GM12878 (cell line): ENCODE measurements around the gene NIBAN1. TPM values are rescaled to one million over a fixed set of nuclear protein-coding genes. Genes with fewer than 3 reads are reported as not detected.

Experiments
- ATAC-seq: fragments of 200-7000 bp; cut with Tn5 transposase; 3 replicates; pipeline ENCODE4 v1.9.1; 2020; ENCODE audit warnings: mild to moderate bottlenecking, moderate library complexity
- BruUV-seq: library from RNA; stranded (reverse); fragments of 400-500 nt; replicated peaks from 2 replicates; lab custom pipeline; 2021; lab: Mats Ljungman, UMichigan
- CTCF ChIA-PET: fragments of 300-600 bp; sonication (Branson Sonifier 250); formaldehyde crosslinking; extraction: SDS; loops from one replicate; lab custom pipeline; 2021; ENCODE audit warnings: inconsistent platforms; lab: Yijun Ruan, JAX
- POLR2A ChIA-PET: fragments of 350-600 bp; formaldehyde crosslinking; extraction: SDS; loops from one replicate; lab custom pipeline; 2021; ENCODE audit warnings: inconsistent platforms; lab: Charles Lee
- RAD21 ChIA-PET: fragments of 300-600 bp; sonication (Branson Sonifier 250); formaldehyde crosslinking; loops from one replicate; lab custom pipeline; 2023; ENCODE audit warnings: antibody characterized with exemption; ENCODE audit not compliant: unreplicated experiment; lab: Charles Lee
- SMC1A ChIA-PET: fragments of 300-600 bp; sonication (Branson Sonifier 250); formaldehyde crosslinking; loops from one replicate; lab custom pipeline; 2023; ENCODE audit not compliant: unreplicated experiment, uncharacterized antibody; lab: Charles Lee
- DNase-seq: peaks from one replicate; pipeline ENCODE4 v3.0.0-alpha.2; 2011; ENCODE audit warnings: low read depth, low spot score
- FAIRE-seq: peaks from 3 replicates; lab custom pipeline; 2011; peaks lifted over from hg19 to GRCh38; lab: Jason Lieb, UNC
- H2AFZ ChIP-seq: 2 replicates; pipeline ENCODE4 v1.6.0; 2011; ENCODE audit warnings: low read depth, low read length, control low read depth; ENCODE audit not compliant: control insufficient read depth
- H3K27ac ChIP-seq: 2 replicates; pipeline ENCODE4 v1.5.1; 2011; ENCODE audit warnings: control low read depth; ENCODE audit not compliant: control insufficient read depth, insufficient read depth
- H3K27me3 ChIP-seq, 2 experiments: replicated peaks in 1 of 2; 2 replicates each; pipeline versions ENCODE4 v1.6.0 to v1.6.1; 2011; ENCODE audit warnings: low read length in 1 of 2; ENCODE audit not compliant: control insufficient read depth in 2 of 2, insufficient read depth in 2 of 2
- H3K36me3 ChIP-seq, 2 experiments: 2 replicates each; pipeline ENCODE4 v1.5.1; 2011; ENCODE audit warnings: low read length in 1 of 2; ENCODE audit not compliant: control insufficient read depth in 2 of 2, insufficient read depth in 2 of 2
- H3K4me1 ChIP-seq: 2 replicates; pipeline ENCODE4 v1.6.1; 2011; ENCODE audit warnings: mild to moderate bottlenecking, low read length, moderate library complexity, mixed read lengths; ENCODE audit not compliant: control insufficient read depth, insufficient read depth
- H3K4me2 ChIP-seq: 2 replicates; pipeline ENCODE4 v1.6.0; 2011; ENCODE audit warnings: control low read depth; ENCODE audit not compliant: control insufficient read depth, insufficient read depth
- H3K4me3 ChIP-seq: fragments of 200-600 bp; sonication (generic); 2 replicates; pipeline ENCODE4 v1.5.1; 2016
- H3K79me2 ChIP-seq: 2 replicates; pipeline ENCODE4 v1.6.0; 2011; ENCODE audit warnings: low read length; ENCODE audit not compliant: control insufficient read depth, insufficient read depth
- H3K9ac ChIP-seq: 2 replicates; pipeline ENCODE4 v1.8.0; 2011; ENCODE audit warnings: low read length, control low read depth, mixed read lengths; ENCODE audit not compliant: control insufficient read depth, insufficient read depth
- H3K9me3 ChIP-seq: replicated peaks from 3 replicates; pipeline ENCODE4 v1.5.1; 2011; ENCODE audit warnings: mild to moderate bottlenecking, low read length; ENCODE audit not compliant: control insufficient read depth, insufficient read depth
- H4K20me1 ChIP-seq: 2 replicates; pipeline ENCODE4 v1.6.0; 2011; ENCODE audit not compliant: control insufficient read depth, insufficient read depth
- ATF3 ChIP-seq: IDR thresholded peaks from 2 replicates; pipeline ENCODE4 v1.6.1; 2011; ENCODE audit warnings: low read depth, mild to moderate bottlenecking, low read length, moderate library complexity, borderline replicate concordance; ENCODE audit errors: extremely low read depth
- BCL11A ChIP-seq: IDR thresholded peaks from 2 replicates; pipeline ENCODE4 v1.6.1; 2011; ENCODE audit warnings: low read depth, low read length
- CBX3 ChIP-seq: fragments of 200-600 bp; sonication (generic); IDR thresholded peaks from 2 replicates; pipeline ENCODE4 v1.6.1; 2016; ENCODE audit warnings: low read depth, borderline replicate concordance
- KLF5 ChIP-seq: fragments of 450-650 bp; IDR thresholded peaks from 2 replicates; pipeline ENCODE4 v1.6.1; 2014; ENCODE audit warnings: mild to moderate bottlenecking; ENCODE audit not compliant: partially characterized antibody
- NR2C2 ChIP-seq: IDR thresholded peaks from 2 replicates; pipeline ENCODE4 v1.6.1; 2011; ENCODE audit warnings: borderline replicate concordance, low read depth; ENCODE audit not compliant: control insufficient read depth, insufficient read length
- POLR2AphosphoS2 ChIP-seq: IDR thresholded peaks from 2 replicates; pipeline ENCODE4 v1.6.1; 2011; ENCODE audit warnings: low read depth, mild to moderate bottlenecking, low read length, improper control_type of control experiment, moderate library complexity
- POLR2AphosphoS5 ChIP-seq: IDR thresholded peaks from 2 replicates; pipeline ENCODE4 v1.6.1; 2011; ENCODE audit warnings: mild to moderate bottlenecking, low read length, inconsistent platforms
- RCOR1 ChIP-seq: conservative IDR thresholded peaks from 2 replicates; pipeline ENCODE4 v1.6.1; 2012; ENCODE audit warnings: low read depth, low read length, improper control_type of control experiment
- RELB ChIP-seq: fragments of 450-650 bp; IDR thresholded peaks from 2 replicates; pipeline ENCODE4 v1.6.1; 2017; ENCODE audit warnings: low read depth, mild to moderate bottlenecking, moderate library complexity
- SMAD1 ChIP-seq: fragments of 450-650 bp; IDR thresholded peaks from 2 replicates; pipeline ENCODE4 v1.6.1; 2018; ENCODE audit warnings: mild to moderate bottlenecking, low read depth; ENCODE audit not compliant: partially characterized antibody
- SP1 ChIP-seq: IDR thresholded peaks from one replicate; pipeline ENCODE4 v1.6.1; 2011; ENCODE audit warnings: low read depth, low read length
- SREBF2 ChIP-seq: IDR thresholded peaks from 2 replicates; pipeline ENCODE4 v1.6.1; 2012; ENCODE audit warnings: mild to moderate bottlenecking, low read length
- ZBED1 ChIP-seq: IDR thresholded peaks from 2 replicates; pipeline ENCODE4 v1.6.1; 2016; ENCODE audit warnings: borderline replicate concordance
- WGBS: methylation state at CpG from one replicate; pipeline ENCODE4 v1.1.6; 2016; ENCODE audit warnings: low lambda C conversion rate; ENCODE audit not compliant: insufficient replicate concordance, insufficient coverage; ENCODE audit errors: missing lambda C conversion rate; 5-methylcytosine and 5-hydroxymethylcytosine counted together
- in situ Hi-C: fragments of 300-500 bp; cut with MboI; formaldehyde crosslinking; loops from 9 replicates; pipeline ENCODE4 v1.14.3; 2018; ENCODE audit warnings: mixed read lengths
- intact Hi-C: fragments of 100-400 bp; cut with micrococcal nuclease; formaldehyde crosslinking; loops from one replicate; pipeline ENCODE4 v1.14.2; 2022; ENCODE audit not compliant: unreplicated experiment
- polyA plus RNA-seq, 11 experiments: library from polyadenylated mRNA; depleted of rRNA in 4 of 11; unstranded in 6 of 11; stranded (reverse) in 5 of 11; fragments of >200 nt; fragmentation: Nextera tagmentation in 4 of 11; fragmentation: Illumina TruSeq in 1 of 11; extraction: Ambion mirVana in 4 of 11; extraction: Trizol in 1 of 11; gene quantifications; 1 replicate in 1 of 11; 2 replicates in 10 of 11; pipeline versions ENCODE4 v1.2.1 to v1.2.3, GENCODE V29; 2011 to 2016; ENCODE audit warnings: inconsistent platforms in 2 of 11, missing spikeins in 2 of 11, low read depth in 1 of 11
- total RNA-seq, 4 experiments: library from RNA; depleted of rRNA in 3 of 4; stranded (reverse); fragments of >200 nt in 3 of 4; fragmentation: Illumina TruSeq in 1 of 4; extraction: Trizol in 1 of 4; gene quantifications; 2 replicates each; pipeline versions ENCODE4 v1.2.1 to v1.2.3, GENCODE V29; 2013 to 2021
- TF ChIP-seq, protein P1 (sequence below): IDR thresholded peaks from 2 replicates; pipeline ENCODE4 v1.6.1; 2011; ENCODE audit warnings: borderline replicate concordance, low read depth, mild to moderate bottlenecking, moderate library complexity, mixed read lengths, low read length; ENCODE audit not compliant: insufficient read depth; ENCODE audit errors: extremely low read length

NIBAN1 gene
- total and polyA plus RNA-seq, 10 of the 15 experiments (the other 5 are each of a cell fraction or from before 2014, with no cell fraction given): 11.2 to 67.8 (median 44.3) TPM

GRCh38 chr1:185014941-185015340 is 40.6 kb upstream of the NIBAN1 start:
- H3K36me3 ChIP-seq: no peaks in the 10 kb centered on the region
- in situ Hi-C loops (no loop called here), intact Hi-C loops (no loop called here)
- no peak overlapping the region for H2AFZ ChIP-seq
- DNase-seq (no peak), FAIRE-seq (no peak), ATAC-seq (no peak)
- ChIA-PET CTCF (no interaction called here), POLR2A (interaction anchor here (0.6 to 0.7 kb wide), 2 partner anchors 243 to 666 kb away, joined by 4 to 5 read pairs; no protein-coding TSS in a partner anchor), RAD21 (interaction anchor here (0.6 kb wide), 1 partner anchor 792 kb away, joined by 5 read pairs; no protein-coding TSS in a partner anchor), SMC1A (interaction anchor here (0.6 to 1.1 kb wide), 2 partner anchors 9 to 184 kb away, joined by 3 to 4 read pairs; no protein-coding TSS in a partner anchor)
- no peak overlapping the region for H3K27ac ChIP-seq
- no peaks in the 10 kb centered on the region for H3K79me2 ChIP-seq
- no peaks in the 10 kb centered on the region for H4K20me1 ChIP-seq
- H3K9me3 ChIP-seq: no peaks in the 10 kb centered on the region
- H3K4me1 ChIP-seq: no peaks in the 10 kb centered on the region
- no peak overlapping the region for H3K4me2 ChIP-seq
- H3K27me3 ChIP-seq: no peaks in the 10 kb centered on the region
- no peak overlapping the region for H3K4me3 ChIP-seq
- TF ChIP-seq RCOR1 (no peak), ZBED1 (no peak), POLR2AphosphoS5 (no peak), SREBF2 (no peak), BCL11A (no peak), ATF3 (no peak), KLF5 (no peak), POLR2AphosphoS2 (no peak), NR2C2 (no peak), SMAD1 (no peak), CBX3 (no peak), RELB (no peak), SP1 (no peak)
- TF ChIP-seq, protein P1, sequence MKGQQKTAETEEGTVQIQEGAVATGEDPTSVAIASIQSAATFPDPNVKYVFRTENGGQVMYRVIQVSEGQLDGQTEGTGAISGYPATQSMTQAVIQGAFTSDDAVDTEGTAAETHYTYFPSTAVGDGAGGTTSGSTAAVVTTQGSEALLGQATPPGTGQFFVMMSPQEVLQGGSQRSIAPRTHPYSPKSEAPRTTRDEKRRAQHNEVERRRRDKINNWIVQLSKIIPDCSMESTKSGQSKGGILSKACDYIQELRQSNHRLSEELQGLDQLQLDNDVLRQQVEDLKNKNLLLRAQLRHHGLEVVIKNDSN: no peak
- no TSS peak for BruUV-seq
- WGBS: 27% methylated on average over 3 of the region's 3 CpGs
- no peak overlapping the region for H3K9ac ChIP-seq
